Stimulated activated effector memory CD8-positive, alpha-beta T cell treated with anti-CD3 and anti-CD28 coated beads, Interleukin-12 subunit alpha, Interleukin-12 subunit beta, amount 100 ng/mL, for 72 hours (primary cell): Measurements from ENCODE around the gene OR6X1.
A peak's percentile ranks its signal among the peaks of the same experiment; 100 is the strongest.
"Not testable (repeated sequence)": the region's sequence is repeated elsewhere in the genome, so short reads cannot be mapped to it uniquely, and the experiment has no call there.

Experiments used
- ATAC-seq: fragments of 150-1000 bp; cut with Tn5 transposase; 2 replicates; pipeline ENCODE4 v1.10.0; 2021
- DNase-seq, 2 donors: peaks; one replicate each; pipeline ENCODE4 v3.0.0; 2021 to 2022; ENCODE audit warnings: low spot score in 2 of 2
- H3K27ac Mint-ChIP-seq: one replicate; pipeline ENCODE4 v1.8.0; 2022; ENCODE audit warnings: mild to moderate bottlenecking, mixed read lengths
- H3K36me3 Mint-ChIP-seq: one replicate; pipeline ENCODE4 v1.8.0; 2022; ENCODE audit warnings: mild to moderate bottlenecking, mixed read lengths
- H3K4me1 Mint-ChIP-seq: one replicate; pipeline ENCODE4 v1.8.0; 2022; ENCODE audit warnings: mixed read lengths
- H3K4me3 Mint-ChIP-seq: one replicate; pipeline ENCODE4 v1.8.0; 2022; ENCODE audit warnings: mild to moderate bottlenecking, mixed read lengths
- H3K9me3 Mint-ChIP-seq: one replicate; pipeline ENCODE4 v1.8.0; 2022; ENCODE audit warnings: mixed read lengths

OR6X1 gene

DNA sequence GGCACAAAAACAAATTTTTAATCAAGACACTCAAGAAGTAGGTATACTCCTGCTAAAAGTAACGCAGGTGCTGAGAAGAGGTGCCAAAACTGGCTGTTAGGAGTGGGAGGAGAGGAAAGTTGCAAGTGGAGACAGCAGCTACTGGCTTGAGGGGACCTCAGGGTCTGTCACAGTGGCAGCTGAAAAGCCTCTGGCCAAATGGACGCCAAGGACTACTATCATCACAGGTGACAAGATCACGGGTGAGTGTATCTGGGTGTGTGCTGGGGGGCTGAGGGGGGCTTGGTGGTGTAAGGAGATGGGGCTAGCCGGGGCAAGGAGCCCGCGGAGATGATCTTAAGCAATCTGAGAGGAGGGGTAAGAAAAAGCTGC lies 13.5 kb downstream of the OR6X1 start:
- Mint-ChIP-seq H3K9me3 (no peaks in the 10 kb centered on the region), H3K4me3 (peak overlapping the region; percentile 83), H3K36me3 (peaks cover 5% of the 10 kb centered on the region)

DNA sequence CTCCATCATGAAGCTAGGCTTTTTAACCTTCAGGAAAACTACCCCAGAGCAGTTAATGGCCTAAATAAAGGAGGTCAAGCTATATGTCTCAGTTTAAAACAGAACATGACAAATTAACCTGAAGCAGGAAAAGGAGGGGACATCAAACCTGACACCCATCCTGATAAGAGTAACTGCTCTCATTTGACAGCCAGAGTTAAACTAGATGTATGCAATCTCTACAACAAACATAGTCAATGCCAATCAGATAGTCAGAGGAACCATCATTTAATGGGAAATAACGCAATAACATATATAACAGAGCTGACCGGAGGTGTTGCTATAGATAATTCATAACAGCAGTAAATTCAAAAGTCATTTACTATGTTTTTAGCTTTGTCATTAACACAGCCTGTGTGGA lies 15.9 kb downstream of the OR6X1 start:
- H3K4me1 Mint-ChIP-seq, result peaks cover 26% of the 10 kb centered on the region
- peaks cover 5% of the 10 kb centered on the region for H3K36me3 Mint-ChIP-seq
- ATAC-seq, result no peak
- H3K9me3 Mint-ChIP-seq, result no peaks in the 10 kb centered on the region
- H3K4me3 Mint-ChIP-seq, result no peak overlapping the region
- DNase-seq, result no peak
- no peak overlapping the region for H3K27ac Mint-ChIP-seq

More for the DNA sequence above, 13.5 kb downstream of the OR6X1 start:
- no peak for ATAC-seq
- Mint-ChIP-seq H3K27ac (peak overlapping the region; percentile 87), H3K4me1 (peaks cover 26% of the 10 kb centered on the region)
- DNase-seq, result no peak

DNA sequence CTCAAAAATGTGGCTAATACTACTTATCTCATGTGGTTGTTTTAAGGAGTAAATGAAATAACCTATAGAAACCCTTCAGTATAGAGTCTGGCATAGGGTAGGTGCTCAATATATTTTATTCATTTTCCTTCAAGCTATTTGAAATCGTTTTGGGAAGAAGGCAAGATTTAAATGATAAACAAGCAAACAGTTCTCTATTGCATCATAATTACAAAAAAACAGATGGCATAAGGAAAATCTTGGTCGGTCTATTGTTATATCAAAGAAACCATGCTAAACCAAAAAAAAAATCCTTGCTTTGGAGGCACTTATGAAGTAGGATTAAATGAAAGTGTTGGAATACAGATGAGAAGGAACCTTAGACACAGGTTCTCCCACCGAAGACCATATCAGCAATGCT lies 17.5 kb downstream of the OR6X1 start:
- Mint-ChIP-seq H3K4me3 (no peak overlapping the region), H3K27ac (no peak overlapping the region), H3K9me3 (no peaks in the 10 kb centered on the region), H3K36me3 (peaks cover 5% of the 10 kb centered on the region), H3K4me1 (peaks cover 17% of the 10 kb centered on the region)
- ATAC-seq (no peak), DNase-seq (no peak)

DNA sequence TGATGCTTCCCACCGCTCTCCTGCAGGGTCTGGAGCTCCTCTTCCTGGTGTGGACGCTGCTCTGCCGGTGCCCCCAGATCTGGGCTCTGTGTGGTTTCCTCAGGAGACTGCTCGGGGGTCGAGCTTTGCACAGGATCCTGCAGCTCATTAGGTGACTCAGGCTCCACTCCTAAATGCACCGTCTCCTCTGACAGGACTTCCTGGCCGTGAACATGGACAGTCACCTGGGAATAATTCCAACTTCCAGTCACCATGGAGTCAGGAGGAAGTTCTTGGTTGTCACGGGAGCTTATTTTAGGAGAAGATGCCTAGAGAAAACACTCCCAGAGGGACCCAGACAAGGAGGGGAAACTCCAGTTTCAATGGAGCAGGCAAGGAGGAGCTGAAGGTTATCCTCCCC lies 24.7 kb downstream of the OR6X1 start:
- ATAC-seq, result no peak
- Mint-ChIP-seq H3K27ac (no peak overlapping the region), H3K36me3 (no peaks in the 10 kb centered on the region), H3K9me3 (peaks cover 9% of the 10 kb centered on the region), H3K4me3 (no peak overlapping the region), H3K4me1 (no peaks in the 10 kb centered on the region)
- DNase-seq, result no peak

DNA sequence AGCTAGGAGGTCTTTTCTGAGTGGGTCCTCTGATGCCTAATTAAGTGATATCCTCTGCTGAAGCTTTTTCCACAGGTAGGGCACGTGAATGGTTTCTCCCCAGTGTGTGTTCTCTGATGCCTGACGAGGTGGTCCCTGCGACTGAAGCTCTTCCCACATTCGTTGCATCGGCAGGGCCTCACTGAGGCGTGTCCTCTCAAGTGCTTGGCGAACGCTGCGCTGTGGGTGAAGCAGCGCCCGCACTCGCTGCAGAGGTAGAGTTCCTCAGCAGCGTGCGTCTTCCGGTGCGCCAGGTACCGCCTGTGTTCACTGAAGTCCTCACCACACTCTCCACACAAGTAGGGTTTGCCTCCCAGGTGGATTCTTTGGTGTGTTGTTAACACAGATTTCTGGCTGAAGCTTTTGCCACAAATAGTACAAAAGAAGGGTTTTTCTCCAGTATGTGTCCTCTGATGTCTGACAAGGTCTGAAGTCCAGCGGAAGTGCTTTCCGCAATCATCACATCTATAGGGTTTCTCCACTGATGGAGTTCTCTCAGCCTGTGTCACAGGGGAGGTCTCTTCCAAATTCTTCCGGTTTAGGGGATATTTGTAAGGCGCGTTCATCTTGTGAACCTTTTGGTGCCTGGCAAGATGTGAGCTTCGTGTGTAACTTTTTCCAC lies 28.2 kb downstream of the OR6X1 start:
- H3K4me3 Mint-ChIP-seq, result no peak overlapping the region
- H3K36me3 Mint-ChIP-seq, result no peaks in the 10 kb centered on the region
- peaks cover 9% of the 10 kb centered on the region for H3K9me3 Mint-ChIP-seq
- H3K4me1 Mint-ChIP-seq, result no peaks in the 10 kb centered on the region
- ATAC-seq (no peak), DNase-seq (no peak)
- H3K27ac Mint-ChIP-seq, result no peak overlapping the region

DNA sequence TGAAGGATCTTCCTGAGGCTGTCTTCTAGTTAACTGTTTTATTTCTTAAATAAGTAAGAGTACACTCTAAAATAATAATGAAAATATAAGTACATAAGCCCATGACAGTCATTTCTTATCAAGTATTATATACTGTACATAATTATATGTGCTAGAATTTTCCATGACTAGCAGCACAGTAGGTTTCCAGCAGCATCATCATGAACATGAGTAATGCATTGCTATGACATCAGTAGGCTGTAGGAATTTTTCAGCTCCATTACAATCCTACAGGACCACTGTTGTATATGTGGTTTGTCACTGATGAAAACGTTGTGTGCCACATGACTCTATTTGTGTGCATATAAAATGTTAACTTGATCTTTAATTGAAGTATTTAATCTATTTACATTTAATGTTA lies 34.9 kb downstream of the OR6X1 start:
- no peaks in the 10 kb centered on the region for H3K9me3 Mint-ChIP-seq
- no peak overlapping the region for H3K27ac Mint-ChIP-seq
- no peak overlapping the region for H3K4me3 Mint-ChIP-seq
- H3K4me1 Mint-ChIP-seq, result no peaks in the 10 kb centered on the region
- H3K36me3 Mint-ChIP-seq, result no peaks in the 10 kb centered on the region
- ATAC-seq (no peak), DNase-seq (no peak)

DNA sequence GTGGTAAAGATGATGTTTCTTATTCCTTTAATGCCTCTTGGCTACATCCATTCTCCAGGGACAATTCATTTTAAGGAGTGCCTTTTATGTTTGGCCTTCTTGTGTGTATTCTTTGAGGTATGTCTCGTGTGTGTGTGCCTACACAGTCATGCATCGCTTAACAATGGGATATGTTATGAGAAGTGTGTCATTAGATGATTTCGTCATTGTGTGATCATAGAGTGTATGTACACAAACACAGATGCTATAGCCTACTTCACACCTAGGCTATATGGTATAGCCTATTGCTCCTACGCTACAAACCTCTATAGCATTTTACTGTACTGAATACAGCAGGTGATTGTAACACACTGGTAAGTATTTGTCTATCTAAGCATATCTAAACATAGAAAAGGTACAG lies 35.8 kb downstream of the OR6X1 start:
- Mint-ChIP-seq H3K36me3 (no peaks in the 10 kb centered on the region), H3K27ac (no peak overlapping the region), H3K4me1 (no peaks in the 10 kb centered on the region), H3K4me3 (no peak overlapping the region), H3K9me3 (no peaks in the 10 kb centered on the region)
- ATAC-seq (no peak), DNase-seq (no peak)

DNA sequence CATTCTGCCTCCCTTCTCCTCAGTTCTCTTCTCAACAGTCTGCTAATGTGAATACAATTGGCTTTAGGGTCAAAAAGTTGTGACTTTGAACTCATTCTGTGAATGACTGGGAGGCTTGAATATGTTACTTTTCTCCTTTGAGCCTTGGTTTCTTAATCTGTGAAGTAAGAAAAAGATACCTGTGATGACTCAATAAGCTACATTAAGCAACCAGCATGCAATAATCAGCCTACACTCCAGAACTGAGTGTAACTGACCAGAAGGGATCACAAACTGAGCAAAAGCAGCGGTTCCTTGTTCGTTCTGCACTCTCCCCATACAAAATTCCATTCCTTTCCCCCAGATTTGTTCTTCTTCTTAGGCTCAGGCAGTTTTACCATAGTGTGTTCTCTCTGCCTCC lies 36.3 kb downstream of the OR6X1 start:
- ATAC-seq, result peak; percentile 37
- Mint-ChIP-seq H3K9me3 (no peaks in the 10 kb centered on the region), H3K27ac (no peak overlapping the region), H3K4me1 (no peaks in the 10 kb centered on the region), H3K4me3 (no peak overlapping the region), H3K36me3 (no peaks in the 10 kb centered on the region)
- no peak for DNase-seq

DNA sequence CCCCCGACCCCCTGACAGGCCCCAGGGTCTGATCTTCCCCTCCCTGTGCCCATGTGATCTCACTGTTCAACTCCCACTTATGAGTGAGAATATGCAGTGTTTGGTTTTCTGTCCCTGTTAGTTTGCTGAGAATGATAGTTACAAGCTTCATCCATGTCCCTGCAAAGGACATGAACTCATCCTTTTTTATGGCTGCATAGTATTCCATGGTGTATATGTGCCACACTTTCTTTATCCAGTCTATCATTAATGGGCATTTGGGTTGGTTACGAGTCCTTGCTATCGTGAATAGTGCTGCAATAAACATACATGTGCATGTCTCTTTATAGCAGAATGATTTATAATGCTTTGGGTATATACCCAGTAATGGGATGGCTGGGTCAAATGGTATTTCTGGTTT lies 41.7 kb downstream of the OR6X1 start:
- H3K4me1 Mint-ChIP-seq, H3K36me3 Mint-ChIP-seq, ATAC-seq, H3K9me3 Mint-ChIP-seq, DNase-seq, H3K27ac Mint-ChIP-seq, H3K4me3 Mint-ChIP-seq: not testable (repeated sequence)

DNA sequence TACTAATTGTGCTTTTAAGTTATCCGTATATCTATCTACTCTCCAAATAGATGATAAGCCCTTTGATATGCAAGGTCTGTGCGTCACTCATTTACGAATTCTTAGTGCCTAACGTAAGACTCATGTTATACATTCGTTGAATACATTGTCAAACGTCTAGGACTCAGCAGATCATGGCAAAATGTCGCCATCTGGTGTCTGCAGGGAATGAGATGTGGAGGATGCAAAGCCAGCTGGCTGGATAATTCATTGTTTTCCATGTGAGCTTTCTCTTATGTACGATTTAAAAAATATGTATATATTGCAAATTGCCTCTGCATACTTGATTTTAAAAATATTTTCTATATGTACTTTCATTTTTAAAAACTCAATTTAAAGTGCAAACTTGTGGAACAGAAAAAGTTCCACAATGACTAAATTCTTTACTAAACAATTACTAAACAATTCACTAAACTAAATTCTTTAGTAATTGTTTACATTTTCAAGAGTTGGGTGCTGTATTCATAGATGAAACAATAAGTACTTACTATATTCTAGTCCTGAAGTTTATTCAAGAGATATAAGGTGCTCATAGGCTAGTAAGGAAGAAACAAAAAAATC lies 46.6 kb downstream of the OR6X1 start:
- Mint-ChIP-seq H3K4me1 (peaks cover 5% of the 10 kb centered on the region), H3K4me3 (no peak overlapping the region), H3K36me3 (no peaks in the 10 kb centered on the region), H3K9me3 (no peaks in the 10 kb centered on the region), H3K27ac (no peak overlapping the region)
- no peak for ATAC-seq
- peak in 1 of 2 donors; percentile 56 for DNase-seq

DNA sequence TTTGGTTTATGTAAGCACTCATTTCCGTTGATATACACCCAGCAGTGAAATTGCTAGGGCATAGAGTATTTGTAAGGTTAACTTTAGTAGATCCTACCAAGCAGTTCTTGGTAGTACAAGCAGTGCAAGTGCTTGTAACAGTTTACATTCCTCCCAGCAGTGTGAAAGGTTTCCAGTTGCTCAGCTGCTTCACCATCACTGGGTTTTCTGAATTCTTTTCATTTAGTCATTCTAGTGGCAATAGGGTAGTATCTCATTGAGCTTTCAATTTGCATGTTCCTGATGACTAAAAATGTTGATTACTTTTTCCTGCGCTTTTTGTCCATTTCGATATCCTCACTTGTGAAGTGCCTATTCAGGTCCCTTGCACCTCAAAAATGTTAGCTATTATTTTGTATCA lies 47.1 kb downstream of the OR6X1 start:
- ATAC-seq (no peak), DNase-seq (no peak)
- H3K36me3 Mint-ChIP-seq, result no peaks in the 10 kb centered on the region
- H3K4me3 Mint-ChIP-seq, result no peak overlapping the region
- H3K9me3 Mint-ChIP-seq, result no peaks in the 10 kb centered on the region
- peaks cover 5% of the 10 kb centered on the region for H3K4me1 Mint-ChIP-seq
- no peak overlapping the region for H3K27ac Mint-ChIP-seq

DNA sequence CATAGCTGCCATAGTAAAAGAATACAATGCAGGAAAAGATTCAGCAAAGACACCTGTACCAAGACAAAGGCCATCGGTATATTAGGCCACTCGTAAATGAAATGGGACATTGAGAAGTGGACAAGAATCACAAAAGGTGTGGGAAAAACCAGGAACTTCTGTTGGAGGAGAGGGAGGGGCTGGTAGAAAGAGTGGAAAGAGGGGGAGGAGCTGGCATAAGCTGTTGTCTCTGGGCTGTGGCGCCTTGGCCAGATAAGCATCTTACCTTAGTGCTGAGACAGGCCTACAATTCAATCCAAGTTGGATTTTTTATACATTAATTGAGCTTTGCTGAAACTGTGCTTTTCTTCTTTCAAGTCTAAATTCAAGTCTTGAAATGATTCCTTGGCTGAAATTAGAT lies 50.0 kb downstream of the OR6X1 start:
- Mint-ChIP-seq H3K9me3 (no peaks in the 10 kb centered on the region), H3K36me3 (no peaks in the 10 kb centered on the region), H3K27ac (no peak overlapping the region), H3K4me1 (no peaks in the 10 kb centered on the region), H3K4me3 (no peak overlapping the region)
- DNase-seq (no peak), ATAC-seq (no peak)
